ENCODE results near the gene GLP1R. TPM values are rescaled to one million over a fixed set of nuclear protein-coding genes. Genes with fewer than 3 reads are reported as not detected.

The GLP1R gene
- total RNA-seq, 4 donors from 2014 or later = not detected

GRCh38 chr6:39095578-39095977, 47.0 kb downstream of the GLP1R start:
- no peak for ATAC-seq
- no peak for DNase-seq
- intact Hi-C loops (cut with DNase I; ENCODE audit: low total_unique reads) (no loop called here), in situ Hi-C loops (cut with MboI; ENCODE audit: low sequenced_read_pairs in 4 of 4) (no loop called here)
- no peak overlapping the region for H3K27ac ChIP-seq
- no peaks in the 10 kb centered on the region for H3K36me3 ChIP-seq
- H3K4me3 ChIP-seq = no peak overlapping the region
- no peak for TF ChIP-seq POLR2A (IDR thresholded peaks at IDR 0.05)
- no peak for TF ChIP-seq CTCF (IDR thresholded peaks at IDR 0.05 in 4 of 5, conservative IDR thresholded peaks at IDR 0.05 in 1 of 5)
- H3K9me3 ChIP-seq = no peaks in the 10 kb centered on the region
- H3K27me3 ChIP-seq = no peaks in the 10 kb centered on the region
- no peaks in the 10 kb centered on the region for H3K4me1 ChIP-seq

GRCh38 chr6:39100358-39100757, 51.8 kb downstream of the GLP1R start:
- DNase-seq (no peak), ATAC-seq (no peak)
- H3K9me3 ChIP-seq = no peaks in the 10 kb centered on the region
- H3K36me3 ChIP-seq = peaks cover 0 to 7% of the 10 kb centered on the region in 2 donors
- H3K27ac ChIP-seq = no peak overlapping the region
- H3K27me3 ChIP-seq = no peaks in the 10 kb centered on the region
- H3K4me1 ChIP-seq = no peaks in the 10 kb centered on the region
- intact Hi-C loops (cut with DNase I; ENCODE audit: low total_unique reads) (no loop called here), in situ Hi-C loops (cut with MboI; ENCODE audit: low sequenced_read_pairs in 4 of 4) (no loop called here)
- H3K4me3 ChIP-seq = no peak overlapping the region
- TF ChIP-seq POLR2A (IDR thresholded peaks at IDR 0.05) = no peak
- TF ChIP-seq CTCF (IDR thresholded peaks at IDR 0.05 in 4 of 5, conservative IDR thresholded peaks at IDR 0.05 in 1 of 5) = no peak

- H3K27ac ChIP-seq = no peak overlapping the region
- no peaks in the 10 kb centered on the region for H3K27me3 ChIP-seq
- no peaks in the 10 kb centered on the region for H3K9me3 ChIP-seq
- no peak overlapping the region for H3K4me3 ChIP-seq
- H3K4me1 ChIP-seq = no peaks in the 10 kb centered on the region
- ATAC-seq = no peak
- intact Hi-C loops (cut with DNase I; ENCODE audit: low total_unique reads) (no loop called here), in situ Hi-C loops (cut with MboI; ENCODE audit: low sequenced_read_pairs in 4 of 4) (no loop called here)
- peaks cover 0 to 9% of the 10 kb centered on the region in 2 donors for H3K36me3 ChIP-seq
- no peak for TF ChIP-seq CTCF (IDR thresholded peaks at IDR 0.05 in 4 of 5, conservative IDR thresholded peaks at IDR 0.05 in 1 of 5)
- no peak for TF ChIP-seq POLR2A (IDR thresholded peaks at IDR 0.05)
- DNase-seq = no peak
Measured at GRCh38 chr6:39102071-39102820, 53.7 kb downstream of the GLP1R start.

GRCh38 chr6:39102821-39103136, 54.2 kb downstream of the GLP1R start:
- TF ChIP-seq CTCF (IDR thresholded peaks at IDR 0.05 in 4 of 5, conservative IDR thresholded peaks at IDR 0.05 in 1 of 5) = no peak
- no peak for TF ChIP-seq POLR2A (IDR thresholded peaks at IDR 0.05)
- Histone ChIP-seq H3K4me3 (no peak overlapping the region), H3K36me3 (peaks cover 0 to 9% of the 10 kb centered on the region in 2 donors), H3K9me3 (no peaks in the 10 kb centered on the region), H3K27me3 (no peaks in the 10 kb centered on the region), H3K4me1 (no peaks in the 10 kb centered on the region), H3K27ac (no peak overlapping the region)
- in situ Hi-C loops (cut with MboI; ENCODE audit: low sequenced_read_pairs in 4 of 4) (no loop called here), intact Hi-C loops (cut with DNase I; ENCODE audit: low total_unique reads) (no loop called here)
- DNase-seq (no peak), ATAC-seq (no peak)

- no peak overlapping the region for H3K4me3 ChIP-seq
- peaks cover 0 to 23% of the 10 kb centered on the region in 2 donors for H3K36me3 ChIP-seq
- no peak overlapping the region for H3K27ac ChIP-seq
- DNase-seq (no peak), ATAC-seq (no peak)
- TF ChIP-seq CTCF (IDR thresholded peaks at IDR 0.05 in 4 of 5, conservative IDR thresholded peaks at IDR 0.05 in 1 of 5) = no peak
- H3K27me3 ChIP-seq = no peaks in the 10 kb centered on the region
- H3K9me3 ChIP-seq = no peaks in the 10 kb centered on the region
- in situ Hi-C loops (cut with MboI; ENCODE audit: low sequenced_read_pairs in 4 of 4) (no loop called here), intact Hi-C loops (cut with DNase I; ENCODE audit: low total_unique reads) (no loop called here)
- H3K4me1 ChIP-seq = no peaks in the 10 kb centered on the region
Measured at GRCh38 chr6:39104528-39104927, 55.9 kb downstream of the GLP1R start.

Measured in gastrocnemius medialis (tissue), 4 donors.